ENCODE measurements around the gene GOLGA2. TPM values are rescaled to one million over a fixed set of nuclear protein-coding genes. Genes with fewer than 3 reads are reported as not detected.

GOLGA2 gene
- polyA plus RNA-seq, 1 donor = 88.0 TPM

GRCh38 chr9:128316421-128316820 is 40.6 kb upstream of the GOLGA2 start:
- H3K27ac ChIP-seq (ENCODE audit: low read length) = no peak overlapping the region
- no CpG with 5 or more reads among the region's 9 CpGs for WGBS (ENCODE audit: insufficient coverage, low lambda C conversion rate)
- no peak for DNase-seq
- peaks cover 3% of the 10 kb centered on the region for H3K4me1 ChIP-seq (ENCODE audit: control insufficient read depth, insufficient read depth, low read length)
- no peaks in the 10 kb centered on the region for H3K9me3 ChIP-seq (ENCODE audit: control insufficient read depth, low read depth, low read length)
- peaks cover 58% of the 10 kb centered on the region for H3K36me3 ChIP-seq (ENCODE audit: control insufficient read depth, insufficient read depth, low read length)
- H3K4me3 ChIP-seq (ENCODE audit: low read length) = no peak overlapping the region
- no peaks in the 10 kb centered on the region for H3K27me3 ChIP-seq (ENCODE audit: control insufficient read depth, insufficient read depth, low read length)

DNA sequence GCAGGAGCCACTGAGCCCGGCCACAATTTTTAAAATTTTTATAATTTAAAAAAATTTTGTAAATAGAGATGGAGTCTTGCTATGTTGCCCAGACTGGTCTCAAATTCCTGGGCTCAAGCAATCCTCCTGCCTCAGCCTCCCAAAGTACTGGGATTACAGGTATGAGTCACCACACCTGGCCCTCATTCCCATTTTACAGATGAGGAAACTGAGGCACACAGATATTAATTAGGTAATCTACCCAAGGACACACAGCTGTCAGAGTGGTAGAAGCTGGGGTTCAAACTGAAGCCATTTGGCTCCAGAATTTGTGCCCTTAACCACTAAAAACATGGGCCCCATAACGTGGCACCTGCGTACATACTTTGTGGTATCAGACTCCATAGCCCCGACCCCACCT is 38.9 kb upstream of the GOLGA2 start:
- no peaks in the 10 kb centered on the region for H3K27me3 ChIP-seq (ENCODE audit: control insufficient read depth, insufficient read depth, low read length)
- no peak overlapping the region for H3K4me3 ChIP-seq (ENCODE audit: low read length)
- H3K27ac ChIP-seq (ENCODE audit: low read length) = no peak overlapping the region
- H3K4me1 ChIP-seq (ENCODE audit: control insufficient read depth, insufficient read depth, low read length) = no peaks in the 10 kb centered on the region
- WGBS (ENCODE audit: insufficient coverage, low lambda C conversion rate) = no CpG with 5 or more reads among the region's 4 CpGs
- H3K9me3 ChIP-seq (ENCODE audit: control insufficient read depth, low read depth, low read length) = no peaks in the 10 kb centered on the region
- H3K36me3 ChIP-seq (ENCODE audit: control insufficient read depth, insufficient read depth, low read length) = peaks cover 67% of the 10 kb centered on the region
- DNase-seq = no peak

GRCh38 chr9:128310461-128310860 is 34.7 kb upstream of the GOLGA2 start:
- no peaks in the 10 kb centered on the region for H3K27me3 ChIP-seq (ENCODE audit: control insufficient read depth, insufficient read depth, low read length)
- no peak overlapping the region for H3K27ac ChIP-seq (ENCODE audit: low read length)
- no peak overlapping the region for H3K4me3 ChIP-seq (ENCODE audit: low read length)
- WGBS (ENCODE audit: insufficient coverage, low lambda C conversion rate) = no CpG with 5 or more reads among the region's 10 CpGs
- DNase-seq = no peak
- peaks cover 53% of the 10 kb centered on the region for H3K36me3 ChIP-seq (ENCODE audit: control insufficient read depth, insufficient read depth, low read length)
- no peaks in the 10 kb centered on the region for H3K9me3 ChIP-seq (ENCODE audit: control insufficient read depth, low read depth, low read length)
- H3K4me1 ChIP-seq (ENCODE audit: control insufficient read depth, insufficient read depth, low read length) = no peaks in the 10 kb centered on the region

- H3K9me3 ChIP-seq (ENCODE audit: control insufficient read depth, low read depth, low read length) = no peaks in the 10 kb centered on the region
- no peak for DNase-seq
- no peaks in the 10 kb centered on the region for H3K4me1 ChIP-seq (ENCODE audit: control insufficient read depth, insufficient read depth, low read length)
- no peak overlapping the region for H3K4me3 ChIP-seq (ENCODE audit: low read length)
- no peak overlapping the region for H3K27ac ChIP-seq (ENCODE audit: low read length)
- H3K36me3 ChIP-seq (ENCODE audit: control insufficient read depth, insufficient read depth, low read length) = peaks cover 44% of the 10 kb centered on the region
- WGBS (ENCODE audit: insufficient coverage, low lambda C conversion rate) = no CpG with 5 or more reads among the region's 16 CpGs
- no peaks in the 10 kb centered on the region for H3K27me3 ChIP-seq (ENCODE audit: control insufficient read depth, insufficient read depth, low read length)
Observed at GRCh38 chr9:128309551-128309950, 33.7 kb upstream of the GOLGA2 start.

DNA sequence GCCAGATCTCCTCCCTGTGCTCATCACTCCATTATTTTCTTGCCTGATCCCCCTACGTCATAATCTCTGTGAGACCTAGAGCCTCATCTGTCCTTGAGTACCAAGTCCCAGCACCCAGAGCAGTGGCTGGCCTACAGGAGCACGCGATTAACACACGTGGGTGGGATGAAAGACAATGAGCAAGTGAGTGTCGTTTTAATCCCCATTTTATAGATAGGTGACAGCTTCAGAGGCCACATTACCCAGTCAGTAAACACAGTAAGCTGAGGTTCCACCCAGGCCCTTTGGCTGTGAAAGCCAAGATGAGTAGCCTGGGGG is 29.1 kb upstream of the GOLGA2 start:
- WGBS (ENCODE audit: insufficient coverage, low lambda C conversion rate) = no CpG with 5 or more reads among the region's 5 CpGs
- Histone ChIP-seq H3K27ac (ENCODE audit: low read length) (no peak overlapping the region), H3K9me3 (ENCODE audit: control insufficient read depth, low read depth, low read length) (no peaks in the 10 kb centered on the region), H3K27me3 (ENCODE audit: control insufficient read depth, insufficient read depth, low read length) (no peaks in the 10 kb centered on the region), H3K4me1 (ENCODE audit: control insufficient read depth, insufficient read depth, low read length) (no peaks in the 10 kb centered on the region), H3K36me3 (ENCODE audit: control insufficient read depth, insufficient read depth, low read length) (peaks cover 14% of the 10 kb centered on the region), H3K4me3 (ENCODE audit: low read length) (no peak overlapping the region)
- no peak for DNase-seq

DNA sequence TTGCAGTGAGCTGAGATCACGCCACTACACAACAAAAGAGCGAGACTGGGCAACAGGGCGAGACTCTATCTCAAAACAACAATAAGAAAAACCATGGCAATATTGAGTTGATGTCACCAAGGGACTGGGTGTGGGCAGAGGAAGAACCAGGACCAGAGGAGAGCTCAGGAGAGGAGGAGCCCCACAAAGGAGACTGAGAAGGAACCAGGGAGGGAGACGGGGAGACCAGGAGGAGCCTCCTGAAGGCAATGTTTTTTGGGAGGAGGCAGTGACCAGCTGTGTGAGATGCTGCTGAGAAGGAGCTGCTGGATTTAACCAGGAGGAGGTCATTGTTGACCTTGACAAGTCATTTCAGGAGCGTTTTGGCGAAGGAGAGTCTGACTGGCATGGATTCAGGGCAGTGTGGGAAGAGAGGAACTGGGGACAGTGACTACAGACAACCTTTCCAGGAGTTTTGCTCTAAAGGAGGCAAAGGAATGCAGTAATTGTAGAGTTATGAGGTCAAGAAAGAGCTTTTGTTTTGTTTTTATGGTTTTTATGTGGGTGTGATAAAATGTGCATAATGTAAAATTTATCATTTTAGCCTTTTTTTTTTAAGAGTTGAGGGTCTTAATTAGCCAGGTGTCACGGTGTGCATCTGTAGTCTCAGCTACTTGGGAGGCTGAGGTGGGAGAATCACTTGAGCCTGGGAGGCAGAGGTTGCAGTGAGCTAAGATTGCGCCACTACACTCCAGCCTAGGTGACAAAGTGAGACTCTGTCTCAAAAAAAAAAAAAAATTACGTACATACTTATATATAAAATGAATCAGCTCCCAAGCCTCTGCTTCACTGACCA is 28.5 kb upstream of the GOLGA2 start:
- Histone ChIP-seq H3K4me3 (ENCODE audit: low read length) (no peak overlapping the region), H3K9me3 (ENCODE audit: control insufficient read depth, low read depth, low read length) (no peaks in the 10 kb centered on the region), H3K4me1 (ENCODE audit: control insufficient read depth, insufficient read depth, low read length) (no peaks in the 10 kb centered on the region), H3K36me3 (ENCODE audit: control insufficient read depth, insufficient read depth, low read length) (peaks cover 8% of the 10 kb centered on the region), H3K27me3 (ENCODE audit: control insufficient read depth, insufficient read depth, low read length) (no peaks in the 10 kb centered on the region), H3K27ac (ENCODE audit: low read length) (no peak overlapping the region)
- 67% methylated on average over 1 of the region's 9 CpGs for WGBS (ENCODE audit: insufficient coverage, low lambda C conversion rate)
- DNase-seq = no peak

- WGBS (ENCODE audit: insufficient coverage, low lambda C conversion rate) = no CpG with 5 or more reads among the region's 20 CpGs
- DNase-seq = peak in 1 of 2 donors; percentile 20
Observed at GRCh38 chr9:128298535-128299482, 23.0 kb upstream of the GOLGA2 start.

GRCh38 chr9:128297221-128297773 is 21.5 kb upstream of the GOLGA2 start:
- Histone ChIP-seq H3K27ac (ENCODE audit: low read length) (peak overlapping the region; percentile 97), H3K4me1 (ENCODE audit: control insufficient read depth, insufficient read depth, low read length) (peaks cover 25% of the 10 kb centered on the region), H3K36me3 (ENCODE audit: control insufficient read depth, insufficient read depth, low read length) (no peaks in the 10 kb centered on the region), H3K9me3 (ENCODE audit: control insufficient read depth, low read depth, low read length) (peaks cover 2% of the 10 kb centered on the region), H3K27me3 (ENCODE audit: control insufficient read depth, insufficient read depth, low read length) (no peaks in the 10 kb centered on the region), H3K4me3 (ENCODE audit: low read length) (no peak overlapping the region)
- no CpG with 5 or more reads among the region's 2 CpGs for WGBS (ENCODE audit: insufficient coverage, low lambda C conversion rate)
- peak in 1 of 2 donors; percentile 33 for DNase-seq

More at GRCh38 chr9:128298535-128299482, 23.0 kb upstream of the GOLGA2 start:
- H3K27ac ChIP-seq (ENCODE audit: low read length) = no peak overlapping the region
- H3K36me3 ChIP-seq (ENCODE audit: control insufficient read depth, insufficient read depth, low read length) = no peaks in the 10 kb centered on the region
- H3K4me1 ChIP-seq (ENCODE audit: control insufficient read depth, insufficient read depth, low read length) = peaks cover 25% of the 10 kb centered on the region
- H3K4me3 ChIP-seq (ENCODE audit: low read length) = no peak overlapping the region
- no peaks in the 10 kb centered on the region for H3K27me3 ChIP-seq (ENCODE audit: control insufficient read depth, insufficient read depth, low read length)
- H3K9me3 ChIP-seq (ENCODE audit: control insufficient read depth, low read depth, low read length) = peaks cover 2% of the 10 kb centered on the region

DNA sequence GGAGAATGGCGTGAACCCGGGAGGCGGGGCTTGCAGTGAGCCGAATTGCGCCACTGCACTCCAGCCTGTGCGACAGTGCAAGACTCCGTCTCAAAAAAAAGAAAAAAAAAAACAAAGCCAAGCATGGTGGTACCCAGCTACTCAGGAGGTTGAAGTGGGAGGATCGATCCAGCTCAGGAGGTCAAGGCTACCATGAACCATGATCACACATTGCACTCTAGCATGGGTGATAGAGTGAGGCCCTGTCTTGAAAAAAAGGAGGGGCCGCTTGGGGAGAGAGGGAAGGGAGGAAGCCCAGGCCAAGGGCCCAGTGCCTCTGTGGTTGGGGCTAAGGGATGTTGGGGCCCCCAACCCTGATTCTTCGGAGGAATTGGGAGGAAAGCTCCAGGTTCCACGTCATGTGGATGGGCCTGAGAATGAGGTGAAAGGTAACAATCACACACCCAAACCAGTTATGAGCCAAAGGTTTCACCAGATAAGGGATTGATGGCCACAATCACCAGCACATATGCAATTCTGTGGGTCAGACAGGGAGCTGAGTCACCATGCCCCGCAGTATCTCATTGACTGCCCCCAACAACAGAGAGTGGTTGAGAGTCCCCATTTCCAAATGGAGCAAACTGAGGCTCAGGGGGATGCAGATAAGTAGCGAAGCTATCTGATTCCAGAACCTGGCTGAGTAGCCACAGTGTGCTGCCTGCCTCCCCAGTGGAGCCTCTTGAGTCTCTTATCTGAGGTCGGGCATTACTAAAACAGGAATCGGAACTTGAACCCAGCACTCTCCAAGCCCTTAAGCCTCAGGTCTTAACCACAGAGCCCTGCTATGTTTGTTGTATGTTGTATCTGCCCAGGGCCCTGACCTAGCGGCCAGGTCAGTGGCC is 20.8 kb upstream of the GOLGA2 start:
- Histone ChIP-seq H3K27me3 (ENCODE audit: control insufficient read depth, insufficient read depth, low read length) (no peaks in the 10 kb centered on the region), H3K36me3 (ENCODE audit: control insufficient read depth, insufficient read depth, low read length) (no peaks in the 10 kb centered on the region), H3K4me3 (ENCODE audit: low read length) (no peak overlapping the region), H3K9me3 (ENCODE audit: control insufficient read depth, low read depth, low read length) (peaks cover 2% of the 10 kb centered on the region), H3K4me1 (ENCODE audit: control insufficient read depth, insufficient read depth, low read length) (peaks cover 25% of the 10 kb centered on the region), H3K27ac (ENCODE audit: low read length) (peak overlapping the region; percentile 97)
- no CpG with 5 or more reads among the region's 16 CpGs for WGBS (ENCODE audit: insufficient coverage, low lambda C conversion rate)
- DNase-seq = peak; percentile 87 to 94

All from large intestine (tissue), 3 donors.